Inflammatory macrophage treated with lipopolysaccharide for 1 hour (primary cell): ENCODE data around the gene HEPN1.
A peak's percentile ranks its signal among the peaks of the same experiment; 100 is the strongest.
"Not testable (repeated sequence)": the region's sequence is repeated elsewhere in the genome, so short reads cannot be mapped to it uniquely, and the experiment has no call there.

Experiments
- DNase-seq, 2 donors: peaks; one replicate each; pipeline ENCODE4 v3.0.0-alpha.2; 2020 to 2022

HEPN1 gene

GRCh38 chr11:124944565-124944964 is 25.5 kb downstream of the HEPN1 start:
- DNase-seq = no peak

DNA sequence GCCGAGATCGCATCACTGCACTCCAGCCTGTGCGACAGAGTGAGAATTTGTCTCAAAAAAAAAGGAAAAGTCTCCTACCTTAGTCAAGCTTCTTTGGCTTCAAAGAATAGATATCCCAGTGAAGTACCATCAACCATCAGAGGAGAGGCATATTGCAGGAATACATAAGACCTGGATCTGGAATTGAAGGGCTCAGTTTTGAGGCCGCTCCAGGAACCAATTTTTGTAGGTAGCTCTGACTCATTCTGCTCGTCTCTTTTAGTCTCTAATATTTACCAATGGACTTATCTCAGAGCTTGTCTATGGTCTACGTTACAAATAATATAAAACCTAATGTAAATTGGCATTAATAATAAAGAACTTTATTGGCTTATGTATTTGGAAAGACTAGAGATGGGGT is 26.8 kb downstream of the HEPN1 start:
- no peak for DNase-seq

GRCh38 chr11:124946735-124947141 is 27.7 kb downstream of the HEPN1 start:
- no peak for DNase-seq

- DNase-seq = no peak
Observed at GRCh38 chr11:124950601-124951330, 31.7 kb downstream of the HEPN1 start.

- DNase-seq = no peak
Observed at GRCh38 chr11:124951341-124951740, 32.3 kb downstream of the HEPN1 start.

DNA sequence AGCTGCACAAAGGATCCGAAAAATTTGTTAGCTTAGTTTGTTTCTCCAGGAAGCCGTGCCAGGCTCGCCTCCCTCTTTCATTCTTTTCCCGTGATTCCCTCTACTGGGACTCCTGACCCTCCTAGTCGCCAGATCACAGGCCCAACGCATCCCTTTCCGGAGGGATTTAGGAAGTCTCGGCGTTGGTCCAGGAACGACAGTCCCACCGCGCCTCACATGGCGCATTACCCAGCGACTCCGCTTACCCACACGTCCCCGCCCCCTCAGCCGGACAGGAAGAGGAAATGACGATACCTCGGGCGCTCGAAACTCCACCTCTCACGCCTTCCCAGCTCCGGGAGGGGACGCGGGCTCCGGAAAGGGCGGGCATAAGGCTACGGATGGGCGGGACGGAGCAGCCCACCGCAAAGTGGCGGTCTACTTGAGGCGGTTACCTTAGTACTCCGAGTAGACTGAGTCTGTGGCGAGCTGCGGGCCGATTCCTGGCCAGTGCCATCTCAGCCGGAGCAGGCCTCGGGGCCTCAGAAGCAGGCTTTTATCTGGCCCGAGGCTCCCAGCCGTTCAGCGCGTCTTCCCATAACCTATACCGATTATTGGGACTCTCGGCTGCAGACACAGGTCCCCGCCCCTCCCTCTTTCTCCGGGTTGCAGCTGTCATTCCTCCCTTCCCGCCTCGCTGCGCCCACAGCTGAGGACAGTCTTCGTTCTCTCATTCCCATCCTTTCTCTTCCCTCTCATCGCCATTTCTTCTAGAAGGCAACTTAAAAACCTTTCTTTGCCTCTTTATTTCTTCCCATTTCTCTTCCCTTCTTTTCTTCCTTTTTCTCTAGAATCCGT is 34.9 kb downstream of the HEPN1 start, which contains the start of gene CCDC15:
Gene CCDC15 (plus strand): TSS at position 450 of the 837 bp plus-strand sequence. CDS start 531 bp downstream, outside the sequence.
- peak; percentile 96 to 97 for DNase-seq

DNA sequence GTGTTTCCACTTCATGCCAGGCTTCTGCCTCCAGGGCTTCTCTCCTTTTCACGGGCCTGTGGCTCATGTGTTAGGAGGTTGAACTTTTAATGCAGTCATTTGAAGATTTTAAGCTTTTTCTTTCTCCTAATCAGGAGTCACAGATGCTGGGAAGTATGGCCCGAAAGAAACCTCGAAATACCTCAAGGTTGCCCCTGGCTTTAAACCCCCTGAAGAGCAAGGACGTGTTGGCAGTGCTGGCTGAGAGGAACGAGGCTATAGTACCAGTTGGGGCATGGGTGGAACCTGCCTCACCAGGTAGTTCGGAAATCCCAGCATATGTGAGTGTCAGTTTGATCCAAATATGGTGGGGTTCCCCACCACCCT is 35.5 kb downstream of the HEPN1 start:
- no peak for DNase-seq

- no peak for DNase-seq
Observed at GRCh38 chr11:124955035-124955434, 36.0 kb downstream of the HEPN1 start.

DNA sequence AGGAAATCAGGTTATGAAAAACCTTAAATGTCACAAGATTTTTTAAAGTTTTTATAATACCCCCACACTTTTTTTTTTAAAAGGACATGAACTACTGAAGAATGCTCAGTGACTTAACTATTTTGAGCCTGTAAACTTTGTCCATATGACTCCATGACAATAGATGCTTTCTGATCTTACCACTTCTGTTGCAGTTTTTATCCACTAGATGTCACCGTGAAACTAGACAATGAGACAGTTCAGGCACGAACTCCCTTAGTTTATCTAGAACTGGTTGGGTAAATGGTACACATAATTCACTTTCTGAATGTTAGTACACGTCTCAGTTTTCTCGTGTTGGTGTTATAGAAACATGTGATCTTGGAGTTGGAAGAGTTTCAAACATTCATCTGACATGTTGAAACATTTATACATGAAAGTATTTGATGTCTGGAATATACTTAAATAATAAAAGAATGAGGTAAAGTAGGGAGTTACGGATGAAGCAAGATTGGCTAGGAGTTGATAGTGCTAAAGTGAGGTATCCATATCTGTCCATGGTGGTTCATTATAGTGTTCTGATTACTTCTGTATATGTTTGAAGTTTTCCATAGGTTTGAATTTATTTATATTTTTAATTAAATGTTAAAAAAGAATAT is 43.0 kb downstream of the HEPN1 start:
- peak; percentile 67 to 88 for DNase-seq

- DNase-seq = not testable (repeated sequence)
Observed at GRCh38 chr11:124968197-124968596, 49.1 kb downstream of the HEPN1 start.
